HG02571 (cell line): ENCODE data around the gene HPCAL1.

Experiments
- ATAC-seq: cut with Tn5 transposase; IDR thresholded peaks from one replicate; pipeline ENCODE4 v1.9.1; 2021; ENCODE audit warnings: mild to moderate bottlenecking, moderate library complexity; ENCODE audit not compliant: unreplicated experiment

Gene HPCAL1

DNA sequence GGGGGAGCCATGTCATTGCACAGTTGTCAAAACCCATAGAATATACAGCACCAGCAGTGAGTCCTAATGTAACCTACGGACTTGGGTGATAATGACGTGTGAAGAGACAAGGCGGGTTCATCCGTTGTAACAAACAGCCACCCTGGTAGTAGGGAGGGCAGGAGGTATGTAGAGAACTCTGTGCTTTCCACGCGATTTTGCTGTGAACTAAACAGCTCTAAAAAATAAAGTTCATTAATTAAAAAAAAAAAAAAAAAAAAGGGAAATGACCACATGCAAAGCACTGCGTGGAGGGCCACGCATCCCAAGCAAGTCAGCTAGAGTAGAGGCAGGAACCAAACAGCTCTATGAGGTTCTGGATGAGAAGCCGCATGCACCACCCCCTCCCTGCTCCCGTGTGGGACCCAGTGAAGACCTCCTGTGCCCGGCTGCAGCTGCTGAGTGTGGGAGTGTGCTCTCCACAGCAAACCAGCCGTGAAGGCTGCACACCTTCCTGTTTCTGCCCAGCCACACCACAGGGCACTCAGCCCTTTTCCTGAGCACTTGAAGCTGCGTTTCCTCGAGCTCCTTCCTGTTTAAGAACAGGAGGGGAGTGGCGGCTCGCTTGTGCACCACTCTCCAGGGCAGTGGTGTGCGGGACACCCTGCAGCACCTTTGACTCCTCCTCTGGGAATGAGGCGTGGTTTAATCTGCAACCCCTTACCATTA lies 79.8 kb downstream of the HPCAL1 start:
- ATAC-seq: peak; percentile 51

DNA sequence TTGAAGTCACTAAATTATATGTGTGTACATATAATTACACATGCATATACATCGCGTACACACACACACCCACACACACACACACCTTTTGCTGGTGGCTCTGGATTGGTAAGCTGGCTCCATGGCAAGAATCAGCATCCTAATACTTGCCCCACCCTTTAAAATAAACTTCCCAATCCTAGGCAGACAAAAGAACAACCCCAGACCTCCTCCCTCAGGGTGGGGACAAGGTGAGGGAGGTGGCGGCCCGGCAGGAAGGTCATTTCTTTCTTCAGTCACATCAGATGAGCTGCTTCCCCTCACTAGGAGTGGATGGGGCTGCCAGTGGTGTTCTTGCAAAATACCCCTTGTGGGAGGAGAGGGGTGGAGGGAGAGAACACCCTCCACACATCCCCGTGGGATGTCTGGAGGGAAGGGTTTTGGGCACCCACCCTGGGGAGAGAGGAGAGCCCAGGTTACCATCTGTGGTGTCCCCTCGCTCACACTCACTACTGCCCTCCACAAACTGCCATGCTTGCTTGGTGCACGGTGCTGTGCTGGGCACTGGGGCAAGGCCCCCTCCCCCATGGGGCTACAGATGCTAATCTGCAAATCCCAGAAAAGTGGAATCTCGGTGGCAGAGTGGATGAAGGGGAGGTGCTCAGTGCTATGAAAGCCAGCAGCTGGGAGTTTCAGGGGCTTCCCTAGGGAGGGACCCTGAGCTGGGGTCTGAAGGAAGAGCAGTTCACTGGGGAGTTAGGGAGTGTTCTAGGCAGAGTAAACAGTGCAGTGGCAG lies 81.4 kb downstream of the HPCAL1 start:
- ATAC-seq: no peak

DNA sequence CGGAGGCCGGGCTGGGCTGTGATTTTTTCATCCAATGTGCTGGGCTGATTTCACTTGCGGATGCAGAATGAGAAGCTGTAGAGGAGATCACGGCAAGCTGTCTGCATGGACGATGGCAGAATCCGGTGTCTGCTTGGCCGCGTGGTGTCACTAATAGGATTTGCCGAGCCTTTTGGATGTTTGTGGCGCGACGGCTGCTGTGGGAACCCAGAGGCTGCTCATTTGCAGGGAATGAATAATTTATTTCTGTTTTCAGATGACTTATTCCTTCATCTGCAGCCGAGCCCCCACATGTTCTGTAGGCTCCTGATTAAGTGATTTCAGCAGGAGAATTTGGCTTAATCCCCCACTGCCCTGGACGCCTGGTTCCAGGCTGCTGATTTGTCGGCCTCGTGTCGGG lies 82.8 kb downstream of the HPCAL1 start:
- ATAC-seq: no peak

DNA sequence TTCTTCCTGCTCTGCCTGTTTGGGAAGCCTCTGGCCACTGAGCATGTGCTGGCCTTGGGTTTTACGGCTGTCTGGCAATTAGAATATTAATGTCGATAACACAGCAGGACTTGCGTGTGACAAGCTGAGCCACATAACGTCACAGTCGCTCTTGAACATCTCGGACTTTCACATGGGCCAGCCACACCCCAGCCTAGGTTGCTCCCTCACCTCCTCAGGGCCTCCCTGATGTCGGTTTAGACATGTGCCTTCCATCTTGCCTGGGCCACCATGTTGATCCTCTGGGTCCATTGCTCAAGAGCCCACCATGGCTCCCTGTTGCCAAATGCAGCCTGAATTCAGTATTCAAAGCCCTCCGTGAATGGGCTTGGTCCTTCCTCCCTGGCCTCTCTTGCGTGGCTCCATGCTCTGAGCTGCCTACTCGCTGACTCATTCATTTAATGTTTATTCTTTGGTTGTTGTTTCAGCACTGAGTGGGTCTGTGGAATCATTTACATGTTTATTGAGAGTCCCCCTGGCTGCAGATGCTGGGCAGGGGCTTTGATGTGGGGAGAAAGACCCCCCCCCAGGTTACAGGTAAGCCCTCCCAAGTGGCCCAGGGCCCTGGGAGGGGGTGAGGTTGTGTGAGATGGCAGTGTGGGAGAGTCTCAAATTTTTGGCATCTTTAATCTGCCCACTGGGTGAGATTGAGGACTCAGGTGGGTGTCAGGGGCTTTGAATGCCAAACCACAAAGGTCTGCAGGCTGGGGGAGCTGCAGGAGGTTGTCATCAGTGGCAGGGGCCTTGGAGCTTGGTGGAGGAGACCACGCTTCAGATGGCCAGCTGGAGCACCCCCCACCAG lies 83.4 kb downstream of the HPCAL1 start:
- no peak for ATAC-seq

DNA sequence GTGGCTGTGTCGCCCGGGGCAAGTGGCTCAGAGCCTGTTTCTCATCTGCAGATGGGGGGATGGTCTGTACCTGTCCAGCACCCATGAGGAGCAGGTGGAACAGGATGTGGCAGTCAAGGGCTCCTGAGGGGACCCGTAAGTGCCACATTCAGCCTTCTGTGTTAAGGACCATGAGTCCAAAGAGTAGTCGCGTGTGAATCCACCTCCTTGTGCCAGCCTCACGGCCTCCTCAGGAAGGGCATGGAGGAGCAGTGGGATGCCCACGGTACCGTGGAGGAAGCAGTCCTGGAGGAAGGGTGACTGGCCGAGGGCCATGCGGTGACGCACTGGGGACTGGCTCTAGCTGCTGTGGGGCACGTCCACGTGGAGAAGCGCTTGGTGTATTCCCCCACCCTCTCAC lies 84.3 kb downstream of the HPCAL1 start:
- ATAC-seq: no peak

DNA sequence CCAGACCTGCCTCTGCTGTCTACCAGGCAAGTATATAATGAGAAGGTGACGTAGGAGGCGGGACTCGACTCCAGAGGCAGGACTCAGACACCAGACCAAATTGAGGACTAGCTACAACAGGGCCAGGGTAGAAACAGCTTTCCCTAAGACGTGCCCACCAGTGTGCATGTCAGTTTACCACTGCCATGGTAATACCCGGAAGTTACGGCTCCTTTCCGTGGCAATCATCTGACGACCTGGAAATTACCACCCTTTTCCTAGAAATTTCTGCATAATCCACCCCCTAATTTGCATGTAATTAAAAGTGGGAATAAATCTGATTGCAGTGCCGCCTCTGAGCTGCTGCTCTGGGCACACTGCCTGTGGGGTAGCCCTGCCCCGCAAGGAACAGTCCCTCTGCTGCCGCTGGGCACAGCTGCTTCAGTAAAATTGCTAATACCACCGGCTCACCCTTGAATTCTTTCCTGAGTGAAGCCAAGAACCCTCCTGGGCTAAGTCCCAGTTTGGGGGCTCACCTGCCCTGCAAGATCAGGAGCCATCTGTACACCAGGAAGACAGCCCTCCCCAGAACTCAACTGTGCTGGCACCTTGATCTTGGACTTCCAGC lies 86.4 kb downstream of the HPCAL1 start:
- no peak for ATAC-seq

DNA sequence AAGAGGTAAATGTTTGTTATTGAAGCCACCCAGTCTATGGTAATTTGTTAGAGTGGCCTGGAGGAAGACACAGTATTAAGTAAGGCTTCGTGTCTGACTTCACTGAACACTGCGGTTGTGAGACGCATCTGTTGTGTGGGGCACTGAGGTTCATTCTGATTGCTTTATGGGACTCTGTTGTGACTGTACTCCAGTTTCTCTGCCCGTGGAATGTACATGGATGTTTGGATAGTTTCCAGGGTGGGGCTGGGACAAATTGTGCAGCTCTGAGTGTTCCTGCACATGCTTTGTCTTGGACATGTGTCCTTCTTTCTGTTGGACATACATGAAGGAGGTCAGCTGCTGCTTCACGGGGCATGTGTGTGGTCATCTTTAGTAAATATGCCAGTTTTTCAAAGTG lies 86.9 kb downstream of the HPCAL1 start:
- ATAC-seq: no peak

DNA sequence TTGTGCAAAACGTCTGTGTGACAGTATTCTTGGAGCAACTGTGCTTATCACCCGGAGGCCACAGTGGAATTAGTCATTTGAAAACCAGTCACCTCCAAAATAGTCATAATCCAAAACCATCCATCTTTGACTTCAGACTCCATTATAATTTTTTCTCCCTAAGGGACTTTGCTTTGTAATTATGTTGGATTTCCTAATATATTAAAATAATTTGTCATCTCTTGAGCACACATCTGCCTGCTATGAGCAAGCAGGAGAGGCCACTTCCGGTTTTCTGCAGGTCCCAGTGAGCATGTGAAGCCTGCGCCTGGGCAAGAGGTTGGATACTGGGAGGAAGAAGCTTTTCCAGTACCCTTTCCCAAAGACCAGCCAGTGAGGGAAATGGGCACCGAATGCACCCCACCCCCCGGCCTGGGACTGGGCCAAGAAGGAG lies 87.7 kb downstream of the HPCAL1 start:
- no peak for ATAC-seq

DNA sequence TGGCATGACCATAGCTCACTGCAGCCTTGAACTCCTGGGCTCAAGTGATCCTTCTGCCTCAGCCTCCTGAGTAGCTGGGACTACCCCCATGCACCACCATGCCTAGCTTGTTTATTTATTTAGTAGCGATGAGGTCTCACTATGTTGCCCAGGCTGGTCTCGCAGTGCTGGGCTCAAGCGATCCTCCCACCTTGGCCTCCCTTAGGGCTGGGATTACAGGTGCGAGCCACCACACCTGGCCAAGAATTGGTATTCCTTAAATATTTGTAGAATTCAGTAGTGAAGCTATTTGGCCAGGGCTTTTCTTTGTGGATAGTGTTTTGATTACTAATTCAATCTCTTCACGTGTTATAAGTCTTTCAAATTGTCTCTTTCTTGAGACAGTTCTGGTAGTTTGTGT lies 89.4 kb downstream of the HPCAL1 start:
- ATAC-seq: no peak

DNA sequence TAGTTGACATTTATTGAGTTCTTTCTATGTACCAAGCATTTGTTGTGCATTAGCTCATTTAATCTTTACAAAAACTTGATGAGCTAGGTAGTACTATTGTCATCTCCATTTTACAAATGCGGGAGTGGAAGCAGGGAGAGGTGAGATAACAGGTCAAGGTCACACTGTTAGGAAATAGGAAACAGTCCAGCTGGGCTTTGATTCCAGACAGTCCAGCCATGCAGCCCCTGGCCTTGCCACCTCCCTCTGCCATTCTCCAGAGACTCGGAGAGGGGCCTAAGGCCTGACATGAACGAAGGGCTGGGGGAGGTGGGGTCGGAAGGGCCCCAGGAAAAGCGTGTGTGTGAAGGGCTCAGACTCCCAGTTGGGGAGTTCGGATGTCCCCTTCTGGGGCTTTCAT lies 89.8 kb downstream of the HPCAL1 start:
- no peak for ATAC-seq

DNA sequence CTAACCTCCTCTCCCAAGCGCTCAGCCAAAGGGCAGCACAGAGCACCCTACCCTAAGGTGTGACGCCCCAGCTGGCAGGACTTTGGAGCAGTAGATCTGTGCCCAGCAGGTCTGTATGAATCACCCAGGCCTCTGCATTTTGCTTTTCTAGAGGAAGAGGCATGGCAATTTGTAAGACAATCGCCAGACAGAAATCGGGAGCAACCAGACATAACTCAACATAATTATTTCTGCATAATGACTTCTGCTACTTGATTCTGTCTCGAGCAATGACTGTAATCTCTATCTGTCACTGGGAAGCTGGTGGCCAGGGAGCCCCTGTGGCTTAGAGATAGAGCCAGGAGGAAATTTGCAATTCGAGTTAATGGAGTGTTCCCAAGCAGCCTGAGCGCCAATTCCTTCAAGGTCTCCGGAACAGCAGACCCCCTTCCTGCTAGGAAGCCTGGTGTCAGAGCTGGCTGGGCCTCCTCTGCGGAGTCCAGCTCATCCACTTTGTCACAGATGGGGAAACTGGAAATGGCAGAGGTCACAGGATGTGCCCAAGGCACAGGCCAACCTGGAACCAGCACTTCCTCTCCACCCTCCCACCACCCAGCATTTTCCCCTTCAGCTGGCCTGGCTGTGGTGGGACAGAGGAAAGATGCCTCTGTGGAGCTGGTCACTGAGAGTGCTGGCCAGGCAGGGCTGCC lies 90.4 kb downstream of the HPCAL1 start:
- ATAC-seq: no peak

DNA sequence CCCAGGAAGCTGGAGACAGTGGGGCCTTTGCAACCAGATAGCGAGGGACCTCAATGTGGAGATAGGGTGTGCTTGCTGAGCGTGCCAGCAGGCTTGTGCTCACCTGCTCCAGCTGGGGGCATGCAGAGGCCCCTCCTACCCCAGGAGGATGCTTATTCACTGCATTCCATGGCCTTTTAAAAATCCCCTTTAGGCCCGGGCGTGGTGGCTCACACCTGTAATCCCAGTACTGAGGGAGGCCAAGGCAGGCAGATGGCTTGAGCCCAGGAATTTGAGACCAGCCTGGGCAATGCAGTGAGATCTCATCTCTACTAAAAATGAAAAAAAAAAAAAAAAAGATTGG lies 90.9 kb downstream of the HPCAL1 start:
- ATAC-seq: no peak

DNA sequence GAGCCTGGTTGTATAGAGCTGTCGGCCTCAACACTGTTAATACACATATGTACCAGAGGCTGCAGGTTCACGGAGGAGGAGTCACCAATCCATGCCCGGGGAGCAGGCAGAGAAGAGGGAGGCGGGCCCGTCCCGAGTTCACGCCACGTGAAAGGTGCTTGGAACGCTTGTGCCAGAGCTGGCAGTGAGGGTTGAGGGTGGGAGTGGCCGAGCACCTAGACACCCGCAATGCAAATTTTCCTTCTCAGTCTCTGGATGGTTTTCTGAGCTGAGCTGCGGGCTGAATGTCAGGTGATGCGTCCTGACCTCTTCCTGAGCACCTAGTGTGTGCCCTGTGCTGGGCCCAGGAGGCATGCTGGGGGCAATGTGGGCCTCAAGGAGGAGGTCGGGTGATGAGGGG lies 93.2 kb downstream of the HPCAL1 start:
- no peak for ATAC-seq

DNA sequence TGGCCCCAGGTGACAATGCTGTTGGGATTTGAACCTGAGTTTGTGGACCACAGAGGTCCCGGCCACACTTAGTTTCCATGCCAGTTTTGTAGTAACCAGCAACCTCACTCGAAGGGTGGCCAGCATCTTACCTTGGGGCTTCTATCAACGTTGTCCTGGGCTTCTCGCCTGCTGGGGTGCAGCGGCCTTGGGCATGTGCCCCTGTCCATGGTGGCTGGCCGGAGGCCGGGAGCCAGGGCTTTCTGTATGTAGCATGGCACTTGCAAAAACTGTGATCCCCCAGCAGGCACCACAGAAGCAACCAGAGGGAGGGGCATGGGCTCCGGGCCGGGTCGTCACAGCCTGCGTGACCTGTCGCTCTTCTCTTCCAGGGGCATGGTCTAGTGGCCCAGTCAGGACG lies 93.8 kb downstream of the HPCAL1 start:
- ATAC-seq: no peak

DNA sequence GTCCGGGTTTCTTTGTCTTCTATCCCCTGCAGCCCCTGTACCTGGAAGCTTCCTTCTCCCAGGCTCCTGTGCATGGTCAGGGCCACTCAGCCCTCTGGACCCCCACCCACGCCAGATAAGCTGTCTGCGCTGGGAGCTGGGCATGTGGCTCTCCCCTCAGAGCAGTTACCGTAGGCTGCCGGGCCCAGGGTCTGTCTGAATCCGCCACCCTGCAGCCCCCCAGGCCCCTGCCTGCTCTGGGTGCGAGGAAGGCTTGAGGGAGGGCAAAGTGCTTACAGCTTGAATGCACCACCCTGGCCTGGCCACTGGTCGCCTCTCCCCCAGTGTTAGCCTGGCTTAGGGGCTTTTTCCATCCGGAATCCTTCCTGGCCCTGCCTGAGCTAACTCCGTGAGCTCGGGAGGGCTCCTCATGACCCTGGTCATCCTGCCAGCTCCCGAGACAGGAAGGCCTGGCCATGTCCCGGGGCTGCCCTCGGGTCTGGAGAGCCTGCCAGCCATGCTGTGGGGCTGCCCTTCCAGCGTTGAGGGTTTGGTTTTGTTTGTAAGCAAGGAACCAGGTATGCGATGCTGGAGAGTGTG lies 94.7 kb downstream of the HPCAL1 start:
- ATAC-seq: no peak

DNA sequence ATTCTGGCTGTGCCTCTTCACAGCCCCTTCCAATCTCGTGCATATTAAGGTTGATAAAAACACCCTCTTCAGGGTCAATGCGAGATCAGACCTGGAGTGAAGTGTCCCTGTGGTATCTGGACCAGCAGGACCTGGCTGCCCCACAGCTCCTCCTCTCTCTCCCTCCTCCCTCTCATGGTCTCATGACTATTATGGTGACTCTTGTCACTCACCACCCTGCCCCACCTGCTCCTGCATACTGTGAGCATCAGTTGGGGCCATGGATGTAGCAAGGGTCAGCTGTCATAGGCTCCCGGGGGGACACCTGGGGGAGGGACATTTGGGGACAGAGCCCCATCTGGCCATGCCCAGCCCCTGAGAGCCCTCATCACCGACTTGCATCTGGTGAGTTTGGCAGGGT lies 95.2 kb downstream of the HPCAL1 start:
- ATAC-seq: no peak

DNA sequence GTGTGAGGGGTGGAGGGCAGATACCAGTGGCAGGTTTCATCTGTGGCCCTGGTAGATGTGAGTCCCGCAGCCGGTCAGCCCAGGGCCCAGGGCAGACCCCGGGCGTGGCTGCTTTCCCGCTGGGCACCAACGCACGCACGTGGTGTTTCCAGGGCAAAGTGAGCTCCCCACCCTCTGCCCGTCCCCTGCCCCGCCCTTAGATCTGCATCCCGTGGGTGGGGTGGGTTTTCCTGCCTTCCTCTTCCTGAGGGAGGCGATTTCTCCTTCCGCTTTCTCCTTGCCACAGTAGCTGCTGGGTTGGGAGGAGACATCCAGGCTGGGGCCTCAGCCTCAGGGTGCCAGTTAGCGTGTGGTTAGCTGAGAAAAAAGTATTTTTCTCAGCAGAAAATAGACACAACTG lies 95.8 kb downstream of the HPCAL1 start:
- no peak for ATAC-seq

DNA sequence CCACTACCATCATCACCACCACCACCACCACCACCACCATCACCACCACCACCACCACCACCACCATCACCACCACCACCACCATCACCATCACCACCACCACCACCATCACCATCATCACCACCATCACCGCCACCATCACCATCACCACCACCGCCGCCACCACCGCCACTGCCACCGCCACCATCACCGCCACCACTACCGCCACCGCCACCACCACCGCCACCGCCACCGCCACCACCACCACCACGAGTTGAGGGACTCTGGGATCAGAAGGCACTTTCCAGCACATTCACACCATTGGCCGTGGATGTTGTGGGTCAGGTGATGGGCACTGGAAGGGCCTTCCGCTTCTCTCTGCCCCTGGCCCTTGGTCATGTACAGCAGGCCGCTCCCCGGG lies 96.7 kb downstream of the HPCAL1 start:
- no peak for ATAC-seq

DNA sequence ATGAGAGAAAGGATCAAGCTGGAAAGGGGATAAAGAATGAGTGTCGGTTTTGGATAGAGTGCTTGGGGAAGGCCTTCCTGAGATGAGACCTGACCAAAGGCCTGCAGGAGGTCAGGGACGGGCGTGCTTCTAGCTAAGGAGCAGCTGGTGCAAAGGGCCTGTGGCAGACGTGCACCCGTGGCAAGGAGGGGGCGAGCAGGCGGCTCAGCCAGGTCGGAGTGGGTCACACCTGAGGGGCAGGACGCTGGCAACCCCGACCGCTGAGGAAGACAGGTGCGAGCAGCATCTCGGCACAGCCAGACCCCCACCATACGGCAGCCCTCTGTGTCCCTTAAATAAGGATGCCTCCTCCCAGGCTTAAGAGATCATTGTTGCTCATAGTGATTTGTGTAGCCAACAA lies 97.3 kb downstream of the HPCAL1 start:
- ATAC-seq: no peak

DNA sequence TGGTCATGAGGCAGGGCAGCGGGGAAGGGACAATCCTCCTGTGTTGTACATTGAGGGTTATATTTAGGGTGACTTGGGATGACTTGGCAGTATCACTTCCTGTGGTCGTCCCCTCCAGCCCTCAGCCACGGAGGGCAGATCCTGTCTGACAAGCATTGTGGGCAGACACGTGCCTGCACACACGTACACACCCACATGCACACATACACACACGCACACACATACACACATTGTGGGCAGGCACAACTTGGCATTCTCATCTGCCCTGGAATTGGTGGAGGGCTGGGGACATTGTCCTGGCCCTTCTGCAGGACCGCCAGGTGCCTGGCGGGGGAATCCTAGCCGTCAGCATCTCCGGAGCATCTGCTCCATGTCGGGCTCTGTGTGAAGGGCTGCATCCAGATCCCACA lies 97.9 kb downstream of the HPCAL1 start:
- ATAC-seq: no peak
